ENCODE results near the gene B3GNT3.

Gene B3GNT3

GRCh38 chr19:17836530-17836929, 41.6 kb downstream of the B3GNT3 start:
- DNase-seq, result no peak

GRCh38 chr19:17837972-17838371, 43.0 kb downstream of the B3GNT3 start:
- no peak for DNase-seq

GRCh38 chr19:17840019-17840418, 45.1 kb downstream of the B3GNT3 start:
- DNase-seq, result no peak

- no peak for DNase-seq
Measured at GRCh38 chr19:17841371-17841809, 46.5 kb downstream of the B3GNT3 start.

- DNase-seq, result no peak
Measured at GRCh38 chr19:17841810-17842662, 47.1 kb downstream of the B3GNT3 start.

GRCh38 chr19:17842663-17843291, 47.8 kb downstream of the B3GNT3 start:
- DNase-seq, result no peak

GRCh38 chr19:17843292-17843827, 48.4 kb downstream of the B3GNT3 start:
- no peak for DNase-seq

GRCh38 chr19:17843908-17844490, 49.1 kb downstream of the B3GNT3 start:
- DNase-seq, result no peak

- no peak for DNase-seq
Measured at GRCh38 chr19:17846146-17846545, 51.2 kb downstream of the B3GNT3 start.

GRCh38 chr19:17847538-17848366, 52.8 kb downstream of the B3GNT3 start, which contains the start of gene JAK3:
Gene JAK3, minus strand, starts transcription at chr19:17847982. Its CDS starts 3,565 bp downstream, at chr19:17844417.
- no peak for DNase-seq

GRCh38 chr19:17848595-17849292, 53.8 kb downstream of the B3GNT3 start:
- DNase-seq, result no peak

GRCh38 chr19:17854061-17854460, 59.1 kb downstream of the B3GNT3 start:
- no peak for DNase-seq

GRCh38 chr19:17855280-17856152, 60.6 kb downstream of the B3GNT3 start:
- DNase-seq, result peak; percentile 22

- peak; percentile 97 for DNase-seq
Measured at GRCh38 chr19:17859533-17860330, 64.8 kb downstream of the B3GNT3 start, which contains the start of gene RPL18A. Gene RPL18A, plus strand, starts transcription at chr19:17859910. Its CDS starts 47 bp downstream, at chr19:17859957.

- no peak for DNase-seq
Measured at GRCh38 chr19:17860331-17860992, 65.5 kb downstream of the B3GNT3 start.

GRCh38 chr19:17860993-17861360, 66.0 kb downstream of the B3GNT3 start:
- DNase-seq, result no peak

GRCh38 chr19:17861542-17862402, 66.8 kb downstream of the B3GNT3 start:
- DNase-seq, result no peak

Measured in NCI-H526 treated with DMSO at 0.1 percent for 48 hours (cell line).